Fibroblast of villous mesenchyme (primary cell): ENCODE data around the gene KARS1. TPM values are rescaled to one million over a fixed set of nuclear protein-coding genes. Genes with fewer than 3 reads are reported as not detected.
"Not testable (repeated sequence)": the region's sequence is repeated elsewhere in the genome, so short reads cannot be mapped to it uniquely, and the experiment has no call there.

Experiments
- DNase-seq: peaks from one replicate; pipeline ENCODE4 v3.0.0-alpha.2; 2010; ENCODE audit warnings: low read depth
- H3K4me3 ChIP-seq: 2 replicates; pipeline ENCODE4 v1.5.1; 2011; ENCODE audit warnings: low read depth, mild to moderate bottlenecking, low read length
- CTCF ChIP-seq: IDR thresholded peaks from 2 replicates; pipeline ENCODE4 v1.5.1; 2012; ENCODE audit warnings: low read depth, mild to moderate bottlenecking, low read length; ENCODE audit not compliant: insufficient read depth
- total RNA-seq: library from RNA; depleted of rRNA; stranded (reverse); fragments of >200 nt; gene quantifications from 2 replicates; pipeline ENCODE4 v1.2.3, GENCODE V29; 2012

The KARS1 gene
- total RNA-seq, 1 donor, result 157 TPM

- H3K4me3 ChIP-seq, result no peak overlapping the region
- no peak for DNase-seq
- no peak for TF ChIP-seq CTCF
Measured at GRCh38 chr16:75606507-75606906, 41.0 kb downstream of the KARS1 start.

- no peak overlapping the region for H3K4me3 ChIP-seq
Measured at GRCh38 chr16:75603241-75603640, 44.2 kb downstream of the KARS1 start.

GRCh38 chr16:75599452-75600277 lies 47.8 kb downstream of the KARS1 start:
- no peak overlapping the region for H3K4me3 ChIP-seq
- DNase-seq, result no peak
- no peak for TF ChIP-seq CTCF

More at GRCh38 chr16:75603241-75603640, 44.2 kb downstream of the KARS1 start:
- TF ChIP-seq CTCF, result no peak
- no peak for DNase-seq

- peak; percentile 22 for DNase-seq
- TF ChIP-seq CTCF, result no peak
- no peak overlapping the region for H3K4me3 ChIP-seq
Measured at GRCh38 chr16:75593825-75594820, 53.3 kb downstream of the KARS1 start.

GRCh38 chr16:75593308-75593707 lies 54.2 kb downstream of the KARS1 start:
- H3K4me3 ChIP-seq, result no peak overlapping the region
- no peak for DNase-seq
- TF ChIP-seq CTCF, result no peak

- not testable (repeated sequence) for DNase-seq, H3K4me3 ChIP-seq
Measured at GRCh38 chr16:75591927-75592326, 55.5 kb downstream of the KARS1 start.
